ENCODE results near the gene GSTO1. TPM values are rescaled to one million over a fixed set of nuclear protein-coding genes. Genes with fewer than 3 reads are reported as not detected.

The GSTO1 gene
- 352 and 414 TPM in 2 replicates for total RNA-seq

- Histone ChIP-seq H3K27me3 (ENCODE audit: control insufficient read depth, insufficient read depth, low read length) (no peaks in the 10 kb centered on the region), H3K4me3 (ENCODE audit: low read depth, low read length) (peak within 1 kb of the TSS; percentile 95), H3K36me3 (ENCODE audit: control insufficient read depth, insufficient read depth, low read length) (no peaks in the 10 kb centered on the region)
- DNase-seq (ENCODE audit: low read depth): no peak
- TF ChIP-seq, protein P1, sequence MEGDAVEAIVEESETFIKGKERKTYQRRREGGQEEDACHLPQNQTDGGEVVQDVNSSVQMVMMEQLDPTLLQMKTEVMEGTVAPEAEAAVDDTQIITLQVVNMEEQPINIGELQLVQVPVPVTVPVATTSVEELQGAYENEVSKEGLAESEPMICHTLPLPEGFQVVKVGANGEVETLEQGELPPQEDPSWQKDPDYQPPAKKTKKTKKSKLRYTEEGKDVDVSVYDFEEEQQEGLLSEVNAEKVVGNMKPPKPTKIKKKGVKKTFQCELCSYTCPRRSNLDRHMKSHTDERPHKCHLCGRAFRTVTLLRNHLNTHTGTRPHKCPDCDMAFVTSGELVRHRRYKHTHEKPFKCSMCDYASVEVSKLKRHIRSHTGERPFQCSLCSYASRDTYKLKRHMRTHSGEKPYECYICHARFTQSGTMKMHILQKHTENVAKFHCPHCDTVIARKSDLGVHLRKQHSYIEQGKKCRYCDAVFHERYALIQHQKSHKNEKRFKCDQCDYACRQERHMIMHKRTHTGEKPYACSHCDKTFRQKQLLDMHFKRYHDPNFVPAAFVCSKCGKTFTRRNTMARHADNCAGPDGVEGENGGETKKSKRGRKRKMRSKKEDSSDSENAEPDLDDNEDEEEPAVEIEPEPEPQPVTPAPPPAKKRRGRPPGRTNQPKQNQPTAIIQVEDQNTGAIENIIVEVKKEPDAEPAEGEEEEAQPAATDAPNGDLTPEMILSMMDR (IDR thresholded peaks at IDR 0.05; ENCODE audit: insufficient read depth, low read length, poor library complexity, severe bottlenecking): peak; percentile 2
Measured at GRCh38 chr10:104254493-104255310, at the start of gene GSTO1. Gene GSTO1 (plus strand): TSS chr10:104254892. CDS start chr10:104254929, 37 bp downstream.

GRCh38 chr10:104208730-104209129 is 46.0 kb upstream of the GSTO1 start:
- TF ChIP-seq, protein P1 (IDR thresholded peaks at IDR 0.05; ENCODE audit: insufficient read depth, low read length, poor library complexity, severe bottlenecking): no peak
- no peaks in the 10 kb centered on the region for H3K36me3 ChIP-seq (ENCODE audit: control insufficient read depth, insufficient read depth, low read length)

GRCh38 chr10:104209575-104210198 is 45.0 kb upstream of the GSTO1 start:
- Histone ChIP-seq H3K27me3 (ENCODE audit: control insufficient read depth, insufficient read depth, low read length) (no peaks in the 10 kb centered on the region), H3K4me3 (ENCODE audit: low read depth, low read length) (no peak overlapping the region), H3K36me3 (ENCODE audit: control insufficient read depth, insufficient read depth, low read length) (no peaks in the 10 kb centered on the region)
- TF ChIP-seq, protein P1 (IDR thresholded peaks at IDR 0.05; ENCODE audit: insufficient read depth, low read length, poor library complexity, severe bottlenecking): peak; percentile 73
- no peak for DNase-seq (ENCODE audit: low read depth)

More at GRCh38 chr10:104208730-104209129, 46.0 kb upstream of the GSTO1 start:
- Histone ChIP-seq H3K27me3 (ENCODE audit: control insufficient read depth, insufficient read depth, low read length) (no peaks in the 10 kb centered on the region), H3K4me3 (ENCODE audit: low read depth, low read length) (no peak overlapping the region)
- DNase-seq (ENCODE audit: low read depth): no peak

- TF ChIP-seq, protein P1 (IDR thresholded peaks at IDR 0.05; ENCODE audit: insufficient read depth, low read length, poor library complexity, severe bottlenecking): no peak
- Histone ChIP-seq H3K27me3 (ENCODE audit: control insufficient read depth, insufficient read depth, low read length) (no peaks in the 10 kb centered on the region), H3K36me3 (ENCODE audit: control insufficient read depth, insufficient read depth, low read length) (no peaks in the 10 kb centered on the region), H3K4me3 (ENCODE audit: low read depth, low read length) (no peak overlapping the region)
- DNase-seq (ENCODE audit: low read depth): no peak
Measured at GRCh38 chr10:104216631-104217030, 38.1 kb upstream of the GSTO1 start.

DNA sequence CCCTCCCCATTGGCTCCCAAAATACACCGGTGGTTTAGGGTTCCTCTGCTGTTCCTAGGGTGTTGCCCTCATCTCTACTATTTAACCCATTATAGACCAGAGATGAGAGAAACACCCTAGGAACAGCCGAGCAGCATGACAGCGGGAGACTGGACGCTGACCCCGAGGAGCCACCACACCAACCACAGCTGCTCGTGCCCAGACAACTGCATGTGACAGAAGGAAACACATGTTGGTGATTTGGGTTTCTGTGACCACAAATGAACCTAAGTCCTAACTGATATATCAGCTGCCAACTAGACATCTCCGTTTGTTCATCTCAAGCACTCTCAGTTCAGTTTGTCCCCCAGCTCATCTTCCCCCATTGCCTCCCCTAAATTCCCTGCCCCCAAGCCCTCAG is 35.9 kb upstream of the GSTO1 start:
- TF ChIP-seq, protein P1 (IDR thresholded peaks at IDR 0.05; ENCODE audit: insufficient read depth, low read length, poor library complexity, severe bottlenecking): no peak
- H3K4me3 ChIP-seq (ENCODE audit: low read depth, low read length): no peak overlapping the region
- DNase-seq (ENCODE audit: low read depth): no peak
- no peaks in the 10 kb centered on the region for H3K27me3 ChIP-seq (ENCODE audit: control insufficient read depth, insufficient read depth, low read length)
- H3K36me3 ChIP-seq (ENCODE audit: control insufficient read depth, insufficient read depth, low read length): no peaks in the 10 kb centered on the region

Measured in kidney epithelial cell (primary cell).